HG02943 (cell line): ENCODE results near the gene PYM1.
"Not testable (repeated sequence)": the region's sequence is repeated elsewhere in the genome, so short reads cannot be mapped to it uniquely, and the experiment has no call there.

Source experiments
- ATAC-seq: cut with Tn5 transposase; IDR thresholded peaks from one replicate; pipeline ENCODE4 v1.9.1; 2021; ENCODE audit warnings: mild to moderate bottlenecking, low read depth, moderate library complexity; ENCODE audit not compliant: unreplicated experiment

The PYM1 gene

GRCh38 chr12:55940065-55940732, 12.5 kb upstream of the PYM1 start:
- ATAC-seq: peak; percentile 92

GRCh38 chr12:55938826-55939501, 11.3 kb upstream of the PYM1 start:
- ATAC-seq: no peak

- no peak for ATAC-seq
These were observed 10.3 kb upstream of the PYM1 start for GRCh38 chr12:55937981-55938380.

GRCh38 chr12:55935738-55936151, 8.1 kb upstream of the PYM1 start:
- no peak for ATAC-seq

GRCh38 chr12:55934773-55935172, 7.1 kb upstream of the PYM1 start:
- no peak for ATAC-seq

- no peak for ATAC-seq
These were observed 6.4 kb upstream of the PYM1 start for GRCh38 chr12:55933799-55934742.

- ATAC-seq: no peak
These were observed 5.6 kb upstream of the PYM1 start for GRCh38 chr12:55933169-55933798.

- ATAC-seq: no peak
These were observed 4.8 kb upstream of the PYM1 start for GRCh38 chr12:55932551-55932910.

- ATAC-seq: no peak
These were observed 4.3 kb upstream of the PYM1 start for GRCh38 chr12:55931780-55932550.

GRCh38 chr12:55931317-55931779, 3.7 kb upstream of the PYM1 start:
- no peak for ATAC-seq

GRCh38 chr12:55930771-55931316, 3.1 kb upstream of the PYM1 start, which contains the start of gene DGKA:
Gene DGKA (plus strand): TSS chr12:55931162. CDS start chr12:55936504, 5,342 bp downstream.
- ATAC-seq: no peak

- no peak for ATAC-seq
These were observed 1.7 kb upstream of the PYM1 start for GRCh38 chr12:55929306-55929791.

- peak; percentile 45 for ATAC-seq
These were observed 731 bp downstream of the PYM1 start for GRCh38 chr12:55926738-55927587.

GRCh38 chr12:55925870-55926737, 1.6 kb downstream of the PYM1 start:
- no peak for ATAC-seq

GRCh38 chr12:55925371-55925770, 2.3 kb downstream of the PYM1 start:
- no peak for ATAC-seq

- ATAC-seq: not testable (repeated sequence)
These were observed 4.0 kb downstream of the PYM1 start for GRCh38 chr12:55923648-55924047.

- no peak for ATAC-seq
These were observed 5.6 kb downstream of the PYM1 start for GRCh38 chr12:55922126-55922525.
